K562 (cell line): ENCODE results near the gene MAP1LC3A. TPM values are rescaled to one million over a fixed set of nuclear protein-coding genes. Genes with fewer than 3 reads are reported as not detected.

Experiments used
- ATAC-seq: fragments of 200-7000 bp; cut with Tn5 transposase; 3 replicates; pipeline ENCODE4 v1.9.1; 2020; ENCODE audit warnings: moderate library complexity
- BruUV-seq: library from RNA; stranded (reverse); fragments of 400-500 nt; replicated peaks from 2 replicates; lab custom pipeline; 2021; lab: Mats Ljungman, UMichigan
- CTCF ChIA-PET: fragments of 300-600 bp; formaldehyde crosslinking; extraction: SDS; loops from one replicate; lab custom pipeline; 2021; ENCODE audit warnings: low intra/inter-chr PET ratio; lab: Yijun Ruan, JAX
- POLR2A ChIA-PET: fragments of 300-600, 350-650 bp; sonication (Branson Sonifier 250); formaldehyde crosslinking; extraction: SDS; loops from one replicate; lab custom pipeline; 2021; ENCODE audit warnings: antibody characterized with exemption, inconsistent platforms; lab: Yijun Ruan, JAX
- DNase-seq, 4 experiments: peaks; one replicate each; pipeline versions ENCODE4 v3.0.0 to v3.0.0-alpha.2; 2011 to 2018; ENCODE audit warnings: low spot score in 3 of 4, mixed read lengths in 3 of 4; ENCODE audit errors: extremely low read depth in 1 of 4
- FAIRE-seq: peaks from 2 replicates; lab custom pipeline; 2011; peaks lifted over from hg19 to GRCh38; lab: Jason Lieb, UNC
- H2AFZ ChIP-seq: 2 replicates; pipeline ENCODE4 v1.6.0; 2011; ENCODE audit warnings: low read depth, low read length, control low read depth, inconsistent platforms
- H3K27ac ChIP-seq: fragments of 200-600 bp; 3 replicates; pipeline ENCODE4 v1.8.0; 2011; ENCODE audit warnings: low read depth, mild to moderate bottlenecking, control low read depth, inconsistent platforms, low read length, moderate library complexity, mixed read lengths; ENCODE audit errors: extremely low read depth
- H3K27me3 ChIP-seq, 2 experiments: fragments of 300-600 bp in 1 of 2; 2 replicates in 1 of 2; 3 replicates in 1 of 2; pipeline versions ENCODE4 v1.6.0 to v1.8.0; 2011; ENCODE audit warnings: inconsistent platforms in 2 of 2, low read length in 2 of 2, mild to moderate bottlenecking in 1 of 2, mixed read lengths in 1 of 2, moderate library complexity in 1 of 2; ENCODE audit not compliant: control insufficient read depth in 2 of 2, insufficient read depth in 2 of 2
- H3K36me3 ChIP-seq: fragments of 300-600 bp; 3 replicates; pipeline ENCODE4 v1.8.0; 2011; ENCODE audit warnings: mild to moderate bottlenecking, low read length, inconsistent platforms; ENCODE audit not compliant: control insufficient read depth, insufficient read depth
- H3K4me1 ChIP-seq, 2 experiments: fragments of 200-600 bp in 1 of 2; replicated peaks in 1 of 2; 2 replicates in 1 of 2; 3 replicates in 1 of 2; pipeline versions ENCODE4 v1.5.1 to v1.8.0; 2011; ENCODE audit warnings: inconsistent platforms in 2 of 2, low read length in 2 of 2, mild to moderate bottlenecking in 1 of 2, mixed read lengths in 1 of 2, moderate library complexity in 1 of 2; ENCODE audit not compliant: control insufficient read depth in 2 of 2, insufficient read depth in 2 of 2
- H3K4me2 ChIP-seq: 2 replicates; pipeline ENCODE4 v1.6.1; 2011; ENCODE audit warnings: low read length, control low read depth, inconsistent platforms, mixed read lengths; ENCODE audit not compliant: insufficient read depth
- H3K4me3 ChIP-seq: fragments of 200-600 bp; sonication (generic), shearing (Covaris generic); 2 replicates; pipeline ENCODE4 v1.5.1; 2016; ENCODE audit warnings: control low read depth, inconsistent platforms
- H3K79me2 ChIP-seq: fragments of 200-600 bp; 3 replicates; pipeline ENCODE4 v1.8.0; 2011; ENCODE audit warnings: low read length, inconsistent platforms; ENCODE audit not compliant: control insufficient read depth, insufficient read depth
- H3K9ac ChIP-seq, 2 experiments: 2 replicates each; pipeline versions ENCODE4 v1.6.0 to v1.6.1; 2011; ENCODE audit warnings: low read depth in 2 of 2, low read length in 2 of 2, control low read depth in 1 of 2, inconsistent platforms in 1 of 2, mild to moderate bottlenecking in 1 of 2, mixed read lengths in 1 of 2; ENCODE audit not compliant: insufficient read depth in 1 of 2
- H3K9me1 ChIP-seq: one replicate; pipeline ENCODE4 v1.6.0; 2011; ENCODE audit warnings: inconsistent platforms, mild to moderate bottlenecking, low read length, moderate library complexity; ENCODE audit not compliant: control insufficient read depth, insufficient read depth
- H3K9me3 ChIP-seq: replicated peaks from 2 replicates; pipeline ENCODE4 v1.5.1; 2011; ENCODE audit warnings: low read depth, low read length, inconsistent platforms; ENCODE audit not compliant: control insufficient read depth, insufficient read depth
- H4K20me1 ChIP-seq: replicated peaks from 2 replicates; pipeline ENCODE4 v1.6.1; 2011; ENCODE audit warnings: low read length, inconsistent platforms, mixed read lengths; ENCODE audit not compliant: control insufficient read depth, insufficient read depth
- ARID3A ChIP-seq: IDR thresholded peaks from 2 replicates; pipeline ENCODE4 v1.6.1; 2012; ENCODE audit warnings: low read depth, low read length, improper control_type of control experiment, borderline replicate concordance
- CEBPB ChIP-seq: fragments of 450-650 bp; IDR thresholded peaks from 2 replicates; pipeline ENCODE4 v1.6.1; 2016; ENCODE audit warnings: missing genetic modification characterization, missing compliant biosample characterization
- CREB3L1 ChIP-seq: fragments of 450-650 bp; IDR thresholded peaks from 2 replicates; pipeline ENCODE4 v1.6.1; 2014; ENCODE audit warnings: low read depth, mild to moderate bottlenecking, moderate library complexity, borderline replicate concordance
- CTCF ChIP-seq, 3 experiments: IDR thresholded peaks in 2 of 3; conservative IDR thresholded peaks in 1 of 3; 2 replicates each; pipeline ENCODE4 v1.5.1; 2011 to 2012; ENCODE audit warnings: low read length in 3 of 3, mild to moderate bottlenecking in 3 of 3, control low read depth in 2 of 3, improper control_type of control experiment in 1 of 3, inconsistent platforms in 1 of 3, low read depth in 1 of 3, mixed read lengths in 1 of 3, moderate library complexity in 1 of 3; ENCODE audit not compliant: insufficient read depth in 2 of 3
- GABPA ChIP-seq: fragments of 200-800 bp; sonication (Bioruptor generic); conservative IDR thresholded peaks from 2 replicates; pipeline ENCODE4 v1.6.1; 2016; ENCODE audit warnings: low read depth, missing genetic modification characterization, missing compliant biosample characterization
- HDAC3 ChIP-seq: fragments of 450-650 bp; IDR thresholded peaks from 2 replicates; pipeline ENCODE4 v1.6.1; 2018; ENCODE audit warnings: borderline replicate concordance, mild to moderate bottlenecking, moderate library complexity; ENCODE audit not compliant: partially characterized antibody
- NR2C1 ChIP-seq, 2 experiments: fragments of 450-650 bp; IDR thresholded peaks; 2 replicates each; pipeline ENCODE4 v1.6.1; 2017; ENCODE audit warnings: mild to moderate bottlenecking in 2 of 2, antibody characterized with exemption in 1 of 2, inconsistent platforms in 1 of 2, missing compliant biosample characterization in 1 of 2, missing genetic modification characterization in 1 of 2
- PKNOX1 ChIP-seq: fragments of 450-650 bp; IDR thresholded peaks from 2 replicates; pipeline ENCODE4 v1.6.1; 2016
- SMARCE1 ChIP-seq: fragments of 450-650 bp; IDR thresholded peaks from 2 replicates; pipeline ENCODE4 v1.7.1; 2016; ENCODE audit warnings: mild to moderate bottlenecking
- SNRNP70 ChIP-seq: fragments of 200-400 bp; formaldehyde crosslinking; optimal IDR thresholded peaks from 2 replicates; pipeline ENCODE3; 2017; ENCODE audit warnings: low read depth, low read length
- TRIM24 ChIP-seq, 2 experiments: fragments of 450-650 bp; IDR thresholded peaks; 2 replicates each; pipeline ENCODE4 v1.6.1; 2016
- VEZF1 ChIP-seq: fragments of 200-800 bp; sonication (Bioruptor generic); IDR thresholded peaks from 2 replicates; pipeline ENCODE4 v1.6.1; 2017; ENCODE audit warnings: missing genetic modification characterization, missing compliant biosample characterization
- ZFP36 ChIP-seq: fragments of 150-350 bp; IDR thresholded peaks from 2 replicates; pipeline ENCODE4 v1.6.1; 2018; ENCODE audit warnings: low read length, low read depth; ENCODE audit not compliant: partially characterized antibody
- WGBS: fragments of 100-300 bp; shearing (Covaris generic); methylation state at CpG from one replicate; pipeline ENCODE4 v1.1.6; 2016; ENCODE audit warnings: low coverage, mixed read lengths; ENCODE audit not compliant: insufficient coverage; ENCODE audit errors: missing lambda C conversion rate; 5-methylcytosine and 5-hydroxymethylcytosine counted together
- in situ Hi-C: fragments of 300-500 bp; cut with MboI; formaldehyde crosslinking; loops from 4 replicates; pipeline ENCODE4 v1.15.0; 2018; ENCODE audit warnings: inconsistent platforms, mixed read lengths
- intact Hi-C: fragments of 100-400 bp; cut with micrococcal nuclease; formaldehyde crosslinking; loops from 2 replicates; pipeline ENCODE4 v1.14.2; 2022
- polyA plus RNA-seq, 8 experiments: library from polyadenylated mRNA; depleted of rRNA in 4 of 8; stranded (reverse) in 5 of 8; unstranded in 3 of 8; fragments of >200 nt; fragmentation: Nextera tagmentation in 2 of 8; fragmentation: Illumina TruSeq in 1 of 8; extraction: Ambion mirVana in 2 of 8; extraction: Trizol in 1 of 8; gene quantifications; 2 replicates each; pipeline versions ENCODE4 v1.2.1 to v1.2.3, GENCODE V29; 2011 to 2014; ENCODE audit warnings: inconsistent platforms in 1 of 8, missing spikeins in 1 of 8
- total RNA-seq, 7 experiments: library from RNA; depleted of rRNA in 6 of 7; stranded (reverse); fragments of >200 nt in 6 of 7; fragmentation: Illumina TruSeq in 2 of 7; extraction: Trizol in 2 of 7; gene quantifications; 2 replicates each; pipeline versions ENCODE4 v1.2.1 to v1.2.3, GENCODE V29; 2011 to 2021; ENCODE audit warnings: low replicate concordance in 1 of 7

Gene MAP1LC3A
- total and polyA plus RNA-seq, 9 of the 15 experiments (the other 6 are each of a cell fraction or from before 2014, with no cell fraction given): 0.27 to 0.38 TPM; not detected in 7

GRCh38 chr20:34575271-34575670 is 16.8 kb downstream of the MAP1LC3A start:
- no peaks in the 10 kb centered on the region for H3K27me3 ChIP-seq
- no peaks in the 10 kb centered on the region for H3K9me1 ChIP-seq
- no peak overlapping the region for H3K9ac ChIP-seq
- H3K27ac ChIP-seq: no peak overlapping the region
- ATAC-seq (no peak), DNase-seq (no peak), FAIRE-seq (no peak)
- no peak for TF ChIP-seq HDAC3
- no peak for TF ChIP-seq PKNOX1
- TF ChIP-seq SMARCE1: no peak
- no peak for TF ChIP-seq CREB3L1
- no peak for TF ChIP-seq NR2C1 (IDR thresholded peaks at IDR 0.05)
- TF ChIP-seq NR2C1 (tag; IDR thresholded peaks at IDR 0.05): no peak
- no peak for TF ChIP-seq ZFP36
- TF ChIP-seq GABPA (tag): no peak
- no peak for TF ChIP-seq VEZF1 (CRISPR knock-in tag)
- no peak for TF ChIP-seq ARID3A
- TF ChIP-seq CEBPB (tag): no peak
- no peak for TF ChIP-seq SNRNP70
- no peak for TF ChIP-seq TRIM24 (IDR thresholded peaks at IDR 0.05)
- TF ChIP-seq CTCF (IDR thresholded peaks at IDR 0.05 in 2 of 3, conservative IDR thresholded peaks at IDR 0.05 in 1 of 3; ENCODE audit: insufficient read depth in 2 of 3, low read depth in 1 of 3, low read length in 3 of 3): no peak
- in situ Hi-C loops: no loop called here
- POLR2A ChIA-PET: interaction anchor here (1.0 kb wide), 1 partner anchor 126 kb away, joined by 4 read pairs; no protein-coding TSS in a partner anchor
- no peak overlapping the region for H2AFZ ChIP-seq
- intact Hi-C loops: no loop called here
- no peak overlapping the region for H3K4me3 ChIP-seq
- H3K9me3 ChIP-seq: no peaks in the 10 kb centered on the region
- no TSS peak for BruUV-seq
- H3K4me2 ChIP-seq: no peak overlapping the region
- peaks cover 21% of the 10 kb centered on the region; the same call in 2 of the 3 replicates for H3K36me3 ChIP-seq
- no peaks in the 10 kb centered on the region for H3K79me2 ChIP-seq
- CTCF ChIA-PET: no interaction called here
- WGBS: 66% methylated on average over 5 of the region's 5 CpGs
- peaks cover 0 to 15% of the 10 kb centered on the region in 2 experiments; a peak in 4 of 5 replicates for H3K4me1 ChIP-seq
- H4K20me1 ChIP-seq: no peaks in the 10 kb centered on the region
